ENCODE results near the gene FOXO3. TPM values are rescaled to one million over a fixed set of nuclear protein-coding genes. Genes with fewer than 3 reads are reported as not detected.

The FOXO3 gene
- total and polyA plus RNA-seq, 4 donors: 32.1 to 46.5 (median 40.6) TPM

GRCh38 chr6:108711071-108711470 is 150.4 kb downstream of the FOXO3 start:
- no peaks in the 10 kb centered on the region for H3K36me3 ChIP-seq (ENCODE audit: control insufficient read depth, insufficient read depth, low read length)
- peak in 1 of 6 donors; percentile 14 for DNase-seq (ENCODE audit: low read depth in 4 of 6, low spot score in 6 of 6)
- H3K27ac ChIP-seq (ENCODE audit: low read depth, low read length): no peak overlapping the region
- H3K27me3 ChIP-seq (ENCODE audit: control insufficient read depth, insufficient read depth, low read length): no peaks in the 10 kb centered on the region
- H3K9me3 ChIP-seq (ENCODE audit: control insufficient read depth, insufficient read depth, low read length): no peaks in the 10 kb centered on the region
- no peak overlapping the region for H3K4me3 ChIP-seq (ENCODE audit: low read depth, low read length)
- peaks cover 14% of the 10 kb centered on the region for H3K4me1 ChIP-seq (ENCODE audit: control insufficient read depth, insufficient read depth, low read length)
- WGBS (ENCODE audit: insufficient coverage): 82% methylated on average over 2 of the region's 5 CpGs

GRCh38 chr6:108711826-108712225 is 151.1 kb downstream of the FOXO3 start:
- Histone ChIP-seq H3K27me3 (ENCODE audit: control insufficient read depth, insufficient read depth, low read length) (no peaks in the 10 kb centered on the region), H3K27ac (ENCODE audit: low read depth, low read length) (no peak overlapping the region), H3K4me1 (ENCODE audit: control insufficient read depth, insufficient read depth, low read length) (peaks cover 10% of the 10 kb centered on the region), H3K36me3 (ENCODE audit: control insufficient read depth, insufficient read depth, low read length) (peaks cover under 1% of the 10 kb centered on the region), H3K9me3 (ENCODE audit: control insufficient read depth, insufficient read depth, low read length) (no peaks in the 10 kb centered on the region), H3K4me3 (ENCODE audit: low read depth, low read length) (no peak overlapping the region)
- WGBS (ENCODE audit: insufficient coverage): 33% methylated on average over 1 of the region's 5 CpGs
- DNase-seq (ENCODE audit: low read depth in 4 of 6, low spot score in 6 of 6): no peak

GRCh38 chr6:108712946-108713345 is 152.2 kb downstream of the FOXO3 start:
- Histone ChIP-seq H3K4me1 (ENCODE audit: control insufficient read depth, insufficient read depth, low read length) (peaks cover 4% of the 10 kb centered on the region), H3K9me3 (ENCODE audit: control insufficient read depth, insufficient read depth, low read length) (no peaks in the 10 kb centered on the region), H3K27me3 (ENCODE audit: control insufficient read depth, insufficient read depth, low read length) (no peaks in the 10 kb centered on the region), H3K36me3 (ENCODE audit: control insufficient read depth, insufficient read depth, low read length) (peaks cover 3% of the 10 kb centered on the region), H3K27ac (ENCODE audit: low read depth, low read length) (no peak overlapping the region), H3K4me3 (ENCODE audit: low read depth, low read length) (no peak overlapping the region)
- DNase-seq (ENCODE audit: low read depth in 4 of 6, low spot score in 6 of 6): no peak
- no CpG with 5 or more reads among the region's 2 CpGs for WGBS (ENCODE audit: insufficient coverage)

GRCh38 chr6:108714101-108714765 is 153.5 kb downstream of the FOXO3 start:
- WGBS (ENCODE audit: insufficient coverage): 59% methylated on average over 5 of the region's 7 CpGs
- H3K9me3 ChIP-seq (ENCODE audit: control insufficient read depth, insufficient read depth, low read length): no peaks in the 10 kb centered on the region

GRCh38 chr6:108714766-108715414 is 154.2 kb downstream of the FOXO3 start:
- 87% methylated on average over 7 of the region's 9 CpGs for WGBS (ENCODE audit: insufficient coverage)
- Histone ChIP-seq H3K36me3 (ENCODE audit: control insufficient read depth, insufficient read depth, low read length) (peaks cover 3% of the 10 kb centered on the region), H3K4me1 (ENCODE audit: control insufficient read depth, insufficient read depth, low read length) (no peaks in the 10 kb centered on the region), H3K27ac (ENCODE audit: low read depth, low read length) (no peak overlapping the region), H3K4me3 (ENCODE audit: low read depth, low read length) (no peak overlapping the region), H3K27me3 (ENCODE audit: control insufficient read depth, insufficient read depth, low read length) (no peaks in the 10 kb centered on the region), H3K9me3 (ENCODE audit: control insufficient read depth, insufficient read depth, low read length) (no peaks in the 10 kb centered on the region)
- no peak for DNase-seq (ENCODE audit: low read depth in 4 of 6, low spot score in 6 of 6)

More at GRCh38 chr6:108714101-108714765, 153.5 kb downstream of the FOXO3 start:
- Histone ChIP-seq H3K4me1 (ENCODE audit: control insufficient read depth, insufficient read depth, low read length) (no peaks in the 10 kb centered on the region), H3K27me3 (ENCODE audit: control insufficient read depth, insufficient read depth, low read length) (no peaks in the 10 kb centered on the region), H3K27ac (ENCODE audit: low read depth, low read length) (no peak overlapping the region), H3K36me3 (ENCODE audit: control insufficient read depth, insufficient read depth, low read length) (peaks cover 3% of the 10 kb centered on the region), H3K4me3 (ENCODE audit: low read depth, low read length) (no peak overlapping the region)
- peak in 1 of 6 donors; percentile 17 for DNase-seq (ENCODE audit: low read depth in 4 of 6, low spot score in 6 of 6)

GRCh38 chr6:108715832-108716231 is 155.1 kb downstream of the FOXO3 start:
- peaks cover 3% of the 10 kb centered on the region for H3K36me3 ChIP-seq (ENCODE audit: control insufficient read depth, insufficient read depth, low read length)
- H3K4me1 ChIP-seq (ENCODE audit: control insufficient read depth, insufficient read depth, low read length): no peaks in the 10 kb centered on the region
- 89% methylated on average over 3 of the region's 5 CpGs for WGBS (ENCODE audit: insufficient coverage)
- H3K27ac ChIP-seq (ENCODE audit: low read depth, low read length): no peak overlapping the region
- H3K9me3 ChIP-seq (ENCODE audit: control insufficient read depth, insufficient read depth, low read length): no peaks in the 10 kb centered on the region
- DNase-seq (ENCODE audit: low read depth in 4 of 6, low spot score in 6 of 6): no peak
- no peak overlapping the region for H3K4me3 ChIP-seq (ENCODE audit: low read depth, low read length)
- H3K27me3 ChIP-seq (ENCODE audit: control insufficient read depth, insufficient read depth, low read length): no peaks in the 10 kb centered on the region

- Histone ChIP-seq H3K9me3 (ENCODE audit: control insufficient read depth, insufficient read depth, low read length) (no peaks in the 10 kb centered on the region), H3K27ac (ENCODE audit: low read depth, low read length) (no peak overlapping the region), H3K4me3 (ENCODE audit: low read depth, low read length) (no peak overlapping the region), H3K4me1 (ENCODE audit: control insufficient read depth, insufficient read depth, low read length) (no peaks in the 10 kb centered on the region), H3K27me3 (ENCODE audit: control insufficient read depth, insufficient read depth, low read length) (no peaks in the 10 kb centered on the region), H3K36me3 (ENCODE audit: control insufficient read depth, insufficient read depth, low read length) (peaks cover 3% of the 10 kb centered on the region)
- 88% methylated on average over 37 of the region's 39 CpGs for WGBS (ENCODE audit: insufficient coverage)
- DNase-seq (ENCODE audit: low read depth in 4 of 6, low spot score in 6 of 6): no peak
Observed at GRCh38 chr6:108716801-108717791, 156.4 kb downstream of the FOXO3 start.

GRCh38 chr6:108719477-108719876 is 158.8 kb downstream of the FOXO3 start:
- no peaks in the 10 kb centered on the region for H3K27me3 ChIP-seq (ENCODE audit: control insufficient read depth, insufficient read depth, low read length)
- H3K4me1 ChIP-seq (ENCODE audit: control insufficient read depth, insufficient read depth, low read length): no peaks in the 10 kb centered on the region
- H3K4me3 ChIP-seq (ENCODE audit: low read depth, low read length): no peak overlapping the region
- no peak for DNase-seq (ENCODE audit: low read depth in 4 of 6, low spot score in 6 of 6)
- H3K36me3 ChIP-seq (ENCODE audit: control insufficient read depth, insufficient read depth, low read length): peaks cover 3% of the 10 kb centered on the region
- WGBS (ENCODE audit: insufficient coverage): 77% methylated on average over 3 of the region's 3 CpGs
- H3K9me3 ChIP-seq (ENCODE audit: control insufficient read depth, insufficient read depth, low read length): no peaks in the 10 kb centered on the region
- no peak overlapping the region for H3K27ac ChIP-seq (ENCODE audit: low read depth, low read length)

- Histone ChIP-seq H3K4me3 (ENCODE audit: low read depth, low read length) (no peak overlapping the region), H3K9me3 (ENCODE audit: control insufficient read depth, insufficient read depth, low read length) (peaks cover 2% of the 10 kb centered on the region), H3K27me3 (ENCODE audit: control insufficient read depth, insufficient read depth, low read length) (no peaks in the 10 kb centered on the region), H3K4me1 (ENCODE audit: control insufficient read depth, insufficient read depth, low read length) (no peaks in the 10 kb centered on the region), H3K36me3 (ENCODE audit: control insufficient read depth, insufficient read depth, low read length) (peaks cover 3% of the 10 kb centered on the region), H3K27ac (ENCODE audit: low read depth, low read length) (no peak overlapping the region)
- DNase-seq (ENCODE audit: low read depth in 4 of 6, low spot score in 6 of 6): no peak
- 81% methylated on average over 2 of the region's 2 CpGs for WGBS (ENCODE audit: insufficient coverage)
Observed at GRCh38 chr6:108720827-108721226, 160.1 kb downstream of the FOXO3 start.

All from spinal cord (tissue), 10 donors.